ENCODE measurements around the gene LRRC23.

DNA sequence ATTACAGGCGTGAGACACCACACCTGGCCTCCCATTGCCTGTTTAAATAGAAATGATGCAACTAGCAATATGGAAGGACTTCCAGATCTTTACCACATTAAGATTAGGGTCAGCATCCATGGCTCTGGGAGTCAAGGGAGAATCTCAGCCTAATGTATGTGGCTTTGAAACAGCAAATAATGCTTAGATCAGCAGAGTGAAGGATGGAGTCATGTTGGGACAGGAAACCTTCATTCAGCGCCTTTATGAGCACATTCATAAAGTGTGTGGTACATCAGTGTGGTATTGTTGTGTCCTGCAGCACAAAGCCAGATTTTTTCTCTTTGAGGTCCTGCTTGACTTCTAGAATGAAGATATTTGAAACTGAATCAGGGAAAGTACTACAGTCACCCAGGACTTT, 16.3 kb upstream of the LRRC23 start:
- TF ChIP-seq, protein P1, sequence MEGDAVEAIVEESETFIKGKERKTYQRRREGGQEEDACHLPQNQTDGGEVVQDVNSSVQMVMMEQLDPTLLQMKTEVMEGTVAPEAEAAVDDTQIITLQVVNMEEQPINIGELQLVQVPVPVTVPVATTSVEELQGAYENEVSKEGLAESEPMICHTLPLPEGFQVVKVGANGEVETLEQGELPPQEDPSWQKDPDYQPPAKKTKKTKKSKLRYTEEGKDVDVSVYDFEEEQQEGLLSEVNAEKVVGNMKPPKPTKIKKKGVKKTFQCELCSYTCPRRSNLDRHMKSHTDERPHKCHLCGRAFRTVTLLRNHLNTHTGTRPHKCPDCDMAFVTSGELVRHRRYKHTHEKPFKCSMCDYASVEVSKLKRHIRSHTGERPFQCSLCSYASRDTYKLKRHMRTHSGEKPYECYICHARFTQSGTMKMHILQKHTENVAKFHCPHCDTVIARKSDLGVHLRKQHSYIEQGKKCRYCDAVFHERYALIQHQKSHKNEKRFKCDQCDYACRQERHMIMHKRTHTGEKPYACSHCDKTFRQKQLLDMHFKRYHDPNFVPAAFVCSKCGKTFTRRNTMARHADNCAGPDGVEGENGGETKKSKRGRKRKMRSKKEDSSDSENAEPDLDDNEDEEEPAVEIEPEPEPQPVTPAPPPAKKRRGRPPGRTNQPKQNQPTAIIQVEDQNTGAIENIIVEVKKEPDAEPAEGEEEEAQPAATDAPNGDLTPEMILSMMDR (IDR thresholded peaks at IDR 0.05) = no peak
- no peak for TF ChIP-seq POLR2AphosphoS5 (IDR thresholded peaks at IDR 0.05)

All from breast epithelium (tissue), 3 donors.